Memory B cell (primary cell): ENCODE measurements around the gene NFX1.

Source experiments
- ATAC-seq: fragments of 150-1000 bp; cut with Tn5 transposase; 2 replicates; pipeline ENCODE4 v1.10.0; 2021; ENCODE audit warnings: low read depth, mild to moderate bottlenecking, moderate library complexity
- DNase-seq, 2 donors: peaks; one replicate each; pipeline ENCODE4 v3.0.0; 2022; ENCODE audit warnings: low spot score in 2 of 2
- H3K27ac Mint-ChIP-seq: one replicate; pipeline ENCODE4 v1.8.0; 2022; ENCODE audit warnings: mild to moderate bottlenecking, moderate library complexity, mixed read lengths
- H3K27me3 Mint-ChIP-seq: one replicate; pipeline ENCODE4 v1.8.0; 2022; ENCODE audit warnings: mixed read lengths
- H3K36me3 Mint-ChIP-seq: one replicate; pipeline ENCODE4 v1.8.0; 2022; ENCODE audit warnings: mild to moderate bottlenecking, mixed read lengths
- H3K4me1 Mint-ChIP-seq: one replicate; pipeline ENCODE4 v1.8.0; 2022; ENCODE audit warnings: mixed read lengths
- H3K4me3 Mint-ChIP-seq: one replicate; pipeline ENCODE4 v1.8.0; 2022; ENCODE audit warnings: mild to moderate bottlenecking, moderate library complexity, mixed read lengths
- H3K9me3 Mint-ChIP-seq: one replicate; pipeline ENCODE4 v1.8.0; 2022; ENCODE audit warnings: mixed read lengths

Gene NFX1

GRCh38 chr9:33257276-33257675 lies 33.0 kb upstream of the NFX1 start:
- ATAC-seq = no peak
- H3K4me1 Mint-ChIP-seq = peaks cover 2% of the 10 kb centered on the region
- no peak for DNase-seq
- no peak overlapping the region for H3K4me3 Mint-ChIP-seq
- H3K9me3 Mint-ChIP-seq = no peaks in the 10 kb centered on the region
- no peaks in the 10 kb centered on the region for H3K27me3 Mint-ChIP-seq
- H3K27ac Mint-ChIP-seq = no peak overlapping the region
- H3K36me3 Mint-ChIP-seq = peaks cover 35% of the 10 kb centered on the region

GRCh38 chr9:33260372-33260771 lies 29.9 kb upstream of the NFX1 start:
- no peak for DNase-seq
- H3K4me1 Mint-ChIP-seq = peaks cover 17% of the 10 kb centered on the region
- H3K9me3 Mint-ChIP-seq = no peaks in the 10 kb centered on the region
- no peak overlapping the region for H3K4me3 Mint-ChIP-seq
- peaks cover 30% of the 10 kb centered on the region for H3K36me3 Mint-ChIP-seq
- no peaks in the 10 kb centered on the region for H3K27me3 Mint-ChIP-seq
- ATAC-seq = no peak
- H3K27ac Mint-ChIP-seq = no peak overlapping the region

GRCh38 chr9:33263131-33264002 lies 26.9 kb upstream of the NFX1 start:
- peaks cover 30% of the 10 kb centered on the region for H3K36me3 Mint-ChIP-seq

GRCh38 chr9:33264003-33264472 lies 26.3 kb upstream of the NFX1 start:
- Mint-ChIP-seq H3K4me3 (peak overlapping the region; percentile 93), H3K36me3 (peaks cover 24% of the 10 kb centered on the region), H3K27ac (peak overlapping the region; percentile 98), H3K4me1 (peaks cover 32% of the 10 kb centered on the region), H3K9me3 (no peaks in the 10 kb centered on the region), H3K27me3 (no peaks in the 10 kb centered on the region)
- ATAC-seq (peak; percentile 2), DNase-seq (no peak)

More at GRCh38 chr9:33263131-33264002, 26.9 kb upstream of the NFX1 start:
- Mint-ChIP-seq H3K27me3 (no peaks in the 10 kb centered on the region), H3K27ac (peak overlapping the region; percentile 98), H3K9me3 (no peaks in the 10 kb centered on the region), H3K4me1 (peaks cover 32% of the 10 kb centered on the region), H3K4me3 (peak overlapping the region; percentile 93)
- ATAC-seq = no peak
- DNase-seq = no peak

GRCh38 chr9:33264473-33265177 lies 25.7 kb upstream of the NFX1 start, which contains the start of the genes BAG1 and CHMP5:
Gene BAG1 (minus strand): TSS chr9:33264708.
Gene CHMP5 (plus strand): TSS chr9:33265049. CDS start chr9:33265079, 30 bp downstream.
- Mint-ChIP-seq H3K4me1 (peaks cover 32% of the 10 kb centered on the region), H3K27ac (peak within 1 kb of the TSS; percentile 98), H3K27me3 (no peaks in the 10 kb centered on the region), H3K9me3 (no peaks in the 10 kb centered on the region), H3K36me3 (peaks cover 19% of the 10 kb centered on the region), H3K4me3 (peak within 1 kb of the TSS; percentile 93)
- peak; percentile 98 to 99 for DNase-seq
- ATAC-seq = peak; percentile 88

- Mint-ChIP-seq H3K27me3 (no peaks in the 10 kb centered on the region), H3K27ac (peak overlapping the region; percentile 98), H3K36me3 (peaks cover 12% of the 10 kb centered on the region), H3K4me1 (peaks cover 30% of the 10 kb centered on the region), H3K4me3 (peak overlapping the region; percentile 93), H3K9me3 (no peaks in the 10 kb centered on the region)
- ATAC-seq (no peak), DNase-seq (peak in 1 of 2 donors; percentile 18)
These were observed 25.0 kb upstream of the NFX1 start for GRCh38 chr9:33265211-33265865.

GRCh38 chr9:33267151-33267767 lies 23.1 kb upstream of the NFX1 start:
- H3K27me3 Mint-ChIP-seq = no peaks in the 10 kb centered on the region
- H3K36me3 Mint-ChIP-seq = peaks cover 22% of the 10 kb centered on the region
- no peak for ATAC-seq
- H3K4me3 Mint-ChIP-seq = no peak overlapping the region
- no peak for DNase-seq
- no peaks in the 10 kb centered on the region for H3K9me3 Mint-ChIP-seq
- peaks cover 30% of the 10 kb centered on the region for H3K4me1 Mint-ChIP-seq
- H3K27ac Mint-ChIP-seq = peak overlapping the region; percentile 33

- peaks cover 19% of the 10 kb centered on the region for H3K4me1 Mint-ChIP-seq
- no peak overlapping the region for H3K4me3 Mint-ChIP-seq
- H3K36me3 Mint-ChIP-seq = peaks cover 26% of the 10 kb centered on the region
- no peaks in the 10 kb centered on the region for H3K27me3 Mint-ChIP-seq
- DNase-seq (no peak), ATAC-seq (no peak)
- H3K27ac Mint-ChIP-seq = no peak overlapping the region
- H3K9me3 Mint-ChIP-seq = no peaks in the 10 kb centered on the region
These were observed 20.2 kb upstream of the NFX1 start for GRCh38 chr9:33270146-33270545.

- H3K27ac Mint-ChIP-seq = no peak overlapping the region
- DNase-seq = no peak
- H3K9me3 Mint-ChIP-seq = no peaks in the 10 kb centered on the region
- no peaks in the 10 kb centered on the region for H3K27me3 Mint-ChIP-seq
- H3K4me1 Mint-ChIP-seq = peaks cover 7% of the 10 kb centered on the region
- H3K4me3 Mint-ChIP-seq = no peak overlapping the region
- ATAC-seq = no peak
- peaks cover 28% of the 10 kb centered on the region for H3K36me3 Mint-ChIP-seq
These were observed 18.3 kb upstream of the NFX1 start for GRCh38 chr9:33272061-33272460.

GRCh38 chr9:33273266-33273971 lies 16.9 kb upstream of the NFX1 start:
- Mint-ChIP-seq H3K27me3 (no peaks in the 10 kb centered on the region), H3K4me3 (no peak overlapping the region), H3K27ac (no peak overlapping the region), H3K9me3 (no peaks in the 10 kb centered on the region), H3K4me1 (peaks cover 2% of the 10 kb centered on the region), H3K36me3 (peaks cover 33% of the 10 kb centered on the region)
- DNase-seq (no peak), ATAC-seq (no peak)

GRCh38 chr9:33273972-33274328 lies 16.4 kb upstream of the NFX1 start:
- no peak overlapping the region for H3K4me3 Mint-ChIP-seq
- ATAC-seq = no peak
- no peak overlapping the region for H3K27ac Mint-ChIP-seq

GRCh38 chr9:33277484-33277883 lies 12.8 kb upstream of the NFX1 start:
- no peak for ATAC-seq
- Mint-ChIP-seq H3K36me3 (peaks cover 24% of the 10 kb centered on the region), H3K4me3 (no peak overlapping the region), H3K4me1 (peaks cover 2% of the 10 kb centered on the region), H3K9me3 (no peaks in the 10 kb centered on the region), H3K27me3 (no peaks in the 10 kb centered on the region), H3K27ac (no peak overlapping the region)
- DNase-seq = no peak

More at GRCh38 chr9:33273972-33274328, 16.4 kb upstream of the NFX1 start:
- no peaks in the 10 kb centered on the region for H3K27me3 Mint-ChIP-seq
- no peaks in the 10 kb centered on the region for H3K9me3 Mint-ChIP-seq
- H3K36me3 Mint-ChIP-seq = peaks cover 33% of the 10 kb centered on the region
- peaks cover 2% of the 10 kb centered on the region for H3K4me1 Mint-ChIP-seq
- DNase-seq = no peak

GRCh38 chr9:33285502-33285901 lies 4.8 kb upstream of the NFX1 start:
- peaks cover 7% of the 10 kb centered on the region for H3K36me3 Mint-ChIP-seq
- no peaks in the 10 kb centered on the region for H3K9me3 Mint-ChIP-seq
- no peaks in the 10 kb centered on the region for H3K27me3 Mint-ChIP-seq
- peaks cover 2% of the 10 kb centered on the region for H3K4me1 Mint-ChIP-seq
- no peak overlapping the region for H3K27ac Mint-ChIP-seq
- no peak overlapping the region for H3K4me3 Mint-ChIP-seq
- no peak for ATAC-seq
- no peak for DNase-seq
